ENCODE results near the gene RENBP. TPM values are rescaled to one million over a fixed set of nuclear protein-coding genes. Genes with fewer than 3 reads are reported as not detected.

RENBP gene
- total RNA-seq, 1 donor from 2014 or later, result 13.4 TPM

DNA sequence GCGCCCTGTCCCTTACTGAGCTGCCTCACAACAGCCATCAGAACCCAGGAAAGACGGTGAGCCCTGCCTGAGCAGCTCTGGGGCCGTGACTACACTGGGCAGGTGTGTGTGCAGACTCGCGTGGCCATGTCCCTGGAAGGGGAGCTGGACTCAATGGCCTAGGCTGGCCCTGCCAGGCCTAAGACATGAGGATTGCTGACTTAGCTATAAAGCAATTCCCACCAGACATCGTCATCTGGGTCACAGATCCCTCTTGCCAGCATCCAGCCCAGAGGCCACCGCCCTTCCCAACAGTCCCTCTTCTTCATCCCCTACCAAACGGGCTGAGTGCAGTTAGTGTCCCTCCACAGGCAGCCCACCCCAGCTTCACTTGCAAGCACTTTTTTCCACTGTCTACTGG lies 13.3 kb downstream of the RENBP start:
- no peaks in the 10 kb centered on the region for H3K9me3 Mint-ChIP-seq (ENCODE audit: low read depth)
- H3K4me1 Mint-ChIP-seq (ENCODE audit: low read depth), result peaks cover 29% of the 10 kb centered on the region
- H3K36me3 Mint-ChIP-seq (ENCODE audit: low read depth), result peaks cover 4% of the 10 kb centered on the region
- H3K4me3 Mint-ChIP-seq (ENCODE audit: unreplicated experiment), result no peak overlapping the region
- DNase-seq (ENCODE audit: low spot score), result no peak
- TF ChIP-seq, protein P1, sequence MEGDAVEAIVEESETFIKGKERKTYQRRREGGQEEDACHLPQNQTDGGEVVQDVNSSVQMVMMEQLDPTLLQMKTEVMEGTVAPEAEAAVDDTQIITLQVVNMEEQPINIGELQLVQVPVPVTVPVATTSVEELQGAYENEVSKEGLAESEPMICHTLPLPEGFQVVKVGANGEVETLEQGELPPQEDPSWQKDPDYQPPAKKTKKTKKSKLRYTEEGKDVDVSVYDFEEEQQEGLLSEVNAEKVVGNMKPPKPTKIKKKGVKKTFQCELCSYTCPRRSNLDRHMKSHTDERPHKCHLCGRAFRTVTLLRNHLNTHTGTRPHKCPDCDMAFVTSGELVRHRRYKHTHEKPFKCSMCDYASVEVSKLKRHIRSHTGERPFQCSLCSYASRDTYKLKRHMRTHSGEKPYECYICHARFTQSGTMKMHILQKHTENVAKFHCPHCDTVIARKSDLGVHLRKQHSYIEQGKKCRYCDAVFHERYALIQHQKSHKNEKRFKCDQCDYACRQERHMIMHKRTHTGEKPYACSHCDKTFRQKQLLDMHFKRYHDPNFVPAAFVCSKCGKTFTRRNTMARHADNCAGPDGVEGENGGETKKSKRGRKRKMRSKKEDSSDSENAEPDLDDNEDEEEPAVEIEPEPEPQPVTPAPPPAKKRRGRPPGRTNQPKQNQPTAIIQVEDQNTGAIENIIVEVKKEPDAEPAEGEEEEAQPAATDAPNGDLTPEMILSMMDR (IDR thresholded peaks at IDR 0.05), result no peak
- H3K27me3 Mint-ChIP-seq (ENCODE audit: low read depth), result no peaks in the 10 kb centered on the region
- no peak overlapping the region for H3K27ac Mint-ChIP-seq (ENCODE audit: unreplicated experiment)

DNA sequence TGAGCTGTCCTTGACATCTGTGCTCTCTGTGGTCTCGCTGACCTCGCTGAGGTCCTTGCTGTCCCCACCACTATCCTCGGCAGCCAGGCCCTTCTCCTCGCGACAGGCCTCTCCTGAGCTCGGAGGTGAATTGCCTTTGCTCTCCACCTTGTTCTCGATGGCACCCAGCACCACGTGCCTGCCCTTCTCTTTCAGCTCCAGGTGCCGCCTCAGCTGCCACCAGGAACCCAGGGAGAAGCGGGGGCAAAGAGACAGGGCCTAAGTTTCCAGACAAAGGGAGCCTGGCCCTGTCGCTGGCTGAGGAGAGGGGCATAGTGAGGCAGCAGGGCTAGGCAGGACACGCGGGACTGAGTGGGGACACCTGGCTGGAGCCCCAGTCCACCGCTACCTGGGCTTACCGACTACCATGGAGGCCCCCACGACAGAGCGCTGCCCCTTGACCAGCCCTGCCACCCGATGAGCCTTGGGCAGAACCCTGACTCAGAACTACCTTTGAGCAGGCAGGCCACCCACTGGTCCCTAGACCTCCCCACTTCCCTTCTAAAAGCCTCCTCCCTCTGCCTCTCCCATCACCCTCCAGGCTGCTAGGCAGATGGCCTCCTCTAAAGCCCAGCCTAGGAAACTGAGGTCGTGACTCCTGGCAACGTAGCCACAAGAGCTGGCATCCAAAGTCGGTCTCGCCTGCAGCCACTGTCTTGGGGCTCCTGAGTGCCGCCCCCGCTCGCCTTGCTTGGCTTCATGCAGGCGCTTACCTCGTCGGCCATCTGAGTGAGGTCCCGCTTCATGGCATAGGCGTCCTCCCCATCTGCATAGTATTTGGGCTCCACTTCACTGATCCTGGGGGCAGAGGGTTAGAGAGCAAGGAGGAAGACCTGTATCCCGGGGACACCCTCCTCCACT lies 14.2 kb downstream of the RENBP start:
- no peak for DNase-seq (ENCODE audit: low spot score)
- TF ChIP-seq, protein P1 (IDR thresholded peaks at IDR 0.05), result no peak
- Mint-ChIP-seq H3K27ac (ENCODE audit: unreplicated experiment) (peak overlapping the region; percentile 27), H3K4me3 (ENCODE audit: unreplicated experiment) (no peak overlapping the region), H3K27me3 (ENCODE audit: low read depth) (no peaks in the 10 kb centered on the region), H3K9me3 (ENCODE audit: low read depth) (no peaks in the 10 kb centered on the region), H3K4me1 (ENCODE audit: low read depth) (peaks cover 31% of the 10 kb centered on the region), H3K36me3 (ENCODE audit: low read depth) (peaks cover 4% of the 10 kb centered on the region)

DNA sequence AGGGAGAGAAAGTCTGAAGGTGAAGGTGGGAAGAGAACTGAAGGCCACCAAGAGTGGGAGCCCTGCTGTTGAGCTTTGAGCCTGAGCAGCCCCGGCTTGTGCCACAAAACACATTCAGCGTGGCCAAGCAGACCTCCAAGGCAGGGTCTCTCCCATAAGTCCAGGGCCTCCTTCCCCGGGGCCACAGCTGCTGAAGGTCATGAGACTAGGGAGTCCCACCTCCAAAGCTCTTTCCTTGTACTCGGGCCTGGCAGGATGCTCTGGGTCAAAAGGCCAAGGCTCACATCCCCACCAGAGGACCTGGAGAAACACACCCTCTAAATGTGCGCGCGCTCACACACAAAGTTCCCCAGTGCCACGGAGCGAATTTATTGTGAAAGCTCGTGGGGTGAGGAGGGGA lies 14.9 kb downstream of the RENBP start:
- Mint-ChIP-seq H3K4me3 (ENCODE audit: unreplicated experiment) (no peak overlapping the region), H3K27me3 (ENCODE audit: low read depth) (no peaks in the 10 kb centered on the region), H3K27ac (ENCODE audit: unreplicated experiment) (no peak overlapping the region), H3K4me1 (ENCODE audit: low read depth) (peaks cover 31% of the 10 kb centered on the region), H3K9me3 (ENCODE audit: low read depth) (no peaks in the 10 kb centered on the region), H3K36me3 (ENCODE audit: low read depth) (peaks cover 4% of the 10 kb centered on the region)
- DNase-seq (ENCODE audit: low spot score), result no peak
- TF ChIP-seq, protein P1 (IDR thresholded peaks at IDR 0.05), result no peak

DNA sequence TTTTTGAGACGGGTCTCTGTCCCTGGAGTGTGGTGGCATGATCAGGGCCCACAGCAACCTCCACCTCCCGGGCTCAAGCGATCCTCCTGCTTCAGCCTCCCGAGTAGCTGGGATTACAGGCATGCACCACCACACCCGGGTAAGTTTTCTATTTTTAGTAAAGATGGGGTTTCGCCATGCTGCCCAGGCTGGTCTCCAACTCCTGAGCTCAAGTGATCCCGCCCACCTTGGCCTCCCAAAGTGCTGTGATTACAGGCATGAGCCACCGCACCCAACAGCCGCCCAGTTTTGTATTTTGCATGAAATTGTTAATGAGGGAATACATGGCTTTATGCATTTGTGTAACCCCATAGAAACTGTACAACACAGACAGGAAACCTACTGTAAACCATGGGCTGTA lies 15.6 kb downstream of the RENBP start:
- H3K4me1 Mint-ChIP-seq (ENCODE audit: low read depth), result peaks cover 27% of the 10 kb centered on the region
- H3K36me3 Mint-ChIP-seq (ENCODE audit: low read depth), result peaks cover 4% of the 10 kb centered on the region
- no peak overlapping the region for H3K27ac Mint-ChIP-seq (ENCODE audit: unreplicated experiment)
- TF ChIP-seq, protein P1 (IDR thresholded peaks at IDR 0.05), result no peak
- no peaks in the 10 kb centered on the region for H3K9me3 Mint-ChIP-seq (ENCODE audit: low read depth)
- no peaks in the 10 kb centered on the region for H3K27me3 Mint-ChIP-seq (ENCODE audit: low read depth)
- no peak for DNase-seq (ENCODE audit: low spot score)
- no peak overlapping the region for H3K4me3 Mint-ChIP-seq (ENCODE audit: unreplicated experiment)

DNA sequence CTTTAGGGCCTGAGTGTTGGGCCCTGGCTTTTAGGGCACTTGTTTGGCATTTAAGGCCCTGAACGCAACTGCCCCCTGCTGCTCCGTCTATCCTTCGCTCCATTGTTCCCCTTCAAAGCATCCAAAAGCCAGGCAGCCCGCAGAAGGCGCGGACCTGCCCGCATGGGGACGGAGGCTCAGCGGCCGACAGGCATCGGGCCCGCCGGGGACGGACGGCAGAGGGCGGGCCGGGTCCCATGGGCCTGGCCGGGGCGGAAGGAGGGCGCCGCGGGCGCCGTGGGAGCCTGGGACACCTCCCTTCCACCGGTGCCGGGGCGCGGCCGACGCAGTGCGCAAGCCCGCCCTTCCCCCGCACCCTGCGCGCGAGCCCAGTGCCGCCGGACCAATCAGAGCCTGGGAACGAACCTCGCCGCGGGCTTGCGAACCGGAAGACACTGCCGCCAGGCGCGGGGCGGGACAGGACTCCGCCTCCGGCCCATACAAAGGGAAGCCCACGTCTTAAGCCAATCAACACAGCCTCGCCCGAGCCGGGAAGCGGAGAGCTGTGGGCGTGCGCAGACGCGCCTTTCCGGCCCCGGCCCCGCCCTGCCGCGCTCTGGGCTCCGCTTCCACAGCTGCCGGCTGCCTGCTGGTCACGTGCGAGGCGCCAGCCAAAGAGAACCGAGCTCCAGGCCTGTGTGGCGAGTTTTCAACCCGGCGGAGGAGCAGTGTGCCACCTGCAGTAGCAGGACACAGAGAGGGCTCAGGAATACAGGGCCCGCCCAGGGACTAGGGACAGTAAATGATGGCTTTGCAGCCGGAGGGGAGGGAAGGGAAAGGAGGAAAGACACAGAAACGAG lies 16.3 kb downstream of the RENBP start:
- Mint-ChIP-seq H3K36me3 (ENCODE audit: low read depth) (peaks cover 4% of the 10 kb centered on the region), H3K4me3 (ENCODE audit: unreplicated experiment) (peak overlapping the region; percentile 77), H3K27me3 (ENCODE audit: low read depth) (no peaks in the 10 kb centered on the region), H3K9me3 (ENCODE audit: low read depth) (no peaks in the 10 kb centered on the region), H3K27ac (ENCODE audit: unreplicated experiment) (peak overlapping the region; percentile 94), H3K4me1 (ENCODE audit: low read depth) (peaks cover 27% of the 10 kb centered on the region)
- TF ChIP-seq, protein P1 (IDR thresholded peaks at IDR 0.05), result peak; percentile 56
- no peak for DNase-seq (ENCODE audit: low spot score)

Measured in chondrocyte (in vitro differentiated cells).